Measurements from ENCODE around the gene BFSP1. TPM values are rescaled to one million over a fixed set of nuclear protein-coding genes. Genes with fewer than 3 reads are reported as not detected.

BFSP1 gene
- total RNA-seq, 2 experiments from 2014 or later = 2.7 to 3.2 TPM

DNA sequence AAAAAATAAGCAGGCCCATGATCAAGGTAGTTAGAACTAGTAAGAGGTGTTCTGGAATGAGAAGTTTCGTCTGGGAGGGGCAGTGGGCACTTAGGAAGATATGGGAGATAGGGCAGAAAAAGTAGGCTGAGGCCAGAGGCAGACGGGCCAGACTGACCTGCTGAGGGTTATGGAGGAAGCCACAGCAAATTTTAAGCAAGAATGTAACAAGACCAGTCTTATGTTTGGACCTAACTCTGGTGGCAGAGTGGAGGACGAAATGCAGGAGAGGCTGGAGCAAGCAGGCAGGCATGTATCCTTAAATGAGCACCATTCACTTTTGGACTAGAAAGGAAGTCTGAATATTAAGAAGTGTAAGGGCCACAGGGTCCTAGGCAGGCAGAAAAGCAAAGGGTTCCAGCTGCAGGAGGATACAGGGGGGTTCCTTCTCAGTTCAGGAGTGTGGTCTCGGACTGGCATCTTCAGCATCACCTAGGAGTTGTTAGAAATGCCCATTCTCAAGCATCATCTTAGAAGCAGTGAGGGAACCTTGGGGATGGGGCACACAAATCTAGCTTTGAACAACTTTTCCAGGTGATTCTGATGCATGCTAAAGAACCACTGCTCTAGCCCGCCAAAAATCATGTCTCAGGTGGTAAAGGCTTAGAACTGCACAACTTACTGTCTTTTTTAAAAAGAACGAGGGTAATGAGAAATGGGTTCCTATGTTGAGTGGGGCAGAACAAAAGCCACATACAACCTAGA is 37.0 kb upstream of the BFSP1 start:
- no peaks in the 10 kb centered on the region for H3K36me3 Mint-ChIP-seq (ENCODE audit: low read depth)
- CTCF ChIA-PET = no interaction called here
- H3K27me3 Mint-ChIP-seq = peaks cover 19% of the 10 kb centered on the region
- POLR2A ChIA-PET = no interaction called here
- DNase-seq = no peak
- H3K27ac Mint-ChIP-seq = no peak overlapping the region
- peaks cover 25% of the 10 kb centered on the region for H3K4me1 Mint-ChIP-seq
- H3K9me3 Mint-ChIP-seq = no peaks in the 10 kb centered on the region
- H3K4me3 Mint-ChIP-seq = peak overlapping the region; percentile 31

DNA sequence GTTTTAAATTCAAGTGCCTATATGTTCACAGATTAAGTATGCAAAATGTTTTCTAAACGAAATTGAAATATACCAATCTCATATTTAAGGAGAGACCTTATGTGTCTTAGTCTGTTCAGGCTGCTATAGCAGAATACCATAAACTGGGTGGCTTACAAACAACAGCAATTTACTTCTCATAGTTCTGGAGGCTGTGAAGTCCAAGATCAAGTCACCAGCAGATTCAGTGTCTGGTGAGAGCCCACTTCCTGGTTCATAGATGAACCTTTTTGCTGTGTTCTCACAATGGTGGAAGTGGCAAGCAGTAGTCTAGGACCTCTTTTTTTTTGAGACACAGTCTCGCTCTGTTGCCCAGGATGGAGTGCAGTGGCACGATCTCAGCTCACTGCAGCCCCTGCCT is 35.2 kb upstream of the BFSP1 start:
- Mint-ChIP-seq H3K9me3 (no peaks in the 10 kb centered on the region), H3K36me3 (ENCODE audit: low read depth) (no peaks in the 10 kb centered on the region), H3K27me3 (peaks cover 19% of the 10 kb centered on the region), H3K27ac (no peak overlapping the region), H3K4me3 (no peak overlapping the region), H3K4me1 (peaks cover 7% of the 10 kb centered on the region)
- ChIA-PET CTCF (no interaction called here), POLR2A (no interaction called here)
- DNase-seq = no peak

DNA sequence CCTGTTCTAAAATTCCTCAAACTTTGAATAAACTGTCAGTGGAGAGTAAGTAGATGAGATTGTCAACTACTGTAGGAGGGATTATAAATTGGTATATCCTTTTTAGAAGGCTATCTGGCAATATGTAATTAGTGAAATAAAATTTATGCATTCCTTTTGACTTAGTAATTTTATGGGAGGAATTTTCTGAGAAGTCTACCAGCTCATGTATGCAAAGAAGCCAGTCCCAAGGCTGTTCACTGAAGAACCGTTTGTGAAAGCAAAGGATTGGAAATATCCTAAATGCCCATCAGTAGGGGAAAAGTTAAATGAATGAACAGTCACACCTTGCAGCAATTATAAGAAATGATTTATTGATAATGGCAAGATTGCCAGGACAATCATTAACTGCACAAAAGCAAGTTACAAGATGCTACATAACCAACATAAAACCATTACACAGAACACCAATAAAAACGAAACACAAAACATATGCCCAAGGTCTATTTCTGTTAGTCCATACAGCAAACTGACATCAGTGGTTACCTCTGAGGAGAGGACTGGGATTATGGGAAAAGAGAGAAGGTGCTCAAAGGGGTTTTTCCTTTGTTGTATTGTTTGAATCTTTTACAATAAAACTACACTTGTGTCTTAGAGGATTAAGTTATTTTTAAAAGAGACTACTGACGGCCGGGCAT is 34.1 kb upstream of the BFSP1 start:
- Mint-ChIP-seq H3K27ac (no peak overlapping the region), H3K27me3 (peaks cover 19% of the 10 kb centered on the region), H3K4me1 (peaks cover 12% of the 10 kb centered on the region), H3K9me3 (no peaks in the 10 kb centered on the region), H3K4me3 (no peak overlapping the region), H3K36me3 (ENCODE audit: low read depth) (no peaks in the 10 kb centered on the region)
- no peak for DNase-seq
- ChIA-PET CTCF (no interaction called here), POLR2A (no interaction called here)

DNA sequence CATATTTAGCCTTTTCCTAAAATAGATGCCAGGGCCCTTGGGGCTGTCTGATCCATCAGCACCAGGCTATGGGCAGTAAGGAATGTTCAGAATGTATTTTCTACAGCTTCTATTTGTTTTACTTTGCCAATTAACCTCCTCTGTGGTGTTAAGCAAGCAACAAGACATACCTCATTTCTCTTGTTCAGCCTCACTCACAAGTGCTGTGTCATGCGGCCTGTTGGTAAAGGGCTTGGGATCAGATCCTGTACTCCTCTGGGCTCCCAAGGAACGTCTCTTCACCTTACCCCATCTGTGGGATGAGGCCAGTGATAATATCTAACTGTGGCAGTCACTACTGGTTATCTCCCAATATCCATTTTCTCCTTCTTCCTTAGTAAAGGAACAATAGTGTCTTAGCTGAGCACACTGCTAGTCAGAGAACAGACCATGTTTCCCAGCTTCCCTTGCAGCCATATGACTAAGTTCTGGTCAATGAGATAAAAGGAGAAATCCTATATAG is 31.7 kb upstream of the BFSP1 start:
- peaks cover 13% of the 10 kb centered on the region for H3K27me3 Mint-ChIP-seq
- ChIA-PET POLR2A (no interaction called here), CTCF (no interaction called here)
- no peaks in the 10 kb centered on the region for H3K36me3 Mint-ChIP-seq (ENCODE audit: low read depth)
- no peak for DNase-seq
- H3K4me1 Mint-ChIP-seq = peaks cover 27% of the 10 kb centered on the region
- no peak overlapping the region for H3K4me3 Mint-ChIP-seq
- H3K27ac Mint-ChIP-seq = no peak overlapping the region
- no peaks in the 10 kb centered on the region for H3K9me3 Mint-ChIP-seq

DNA sequence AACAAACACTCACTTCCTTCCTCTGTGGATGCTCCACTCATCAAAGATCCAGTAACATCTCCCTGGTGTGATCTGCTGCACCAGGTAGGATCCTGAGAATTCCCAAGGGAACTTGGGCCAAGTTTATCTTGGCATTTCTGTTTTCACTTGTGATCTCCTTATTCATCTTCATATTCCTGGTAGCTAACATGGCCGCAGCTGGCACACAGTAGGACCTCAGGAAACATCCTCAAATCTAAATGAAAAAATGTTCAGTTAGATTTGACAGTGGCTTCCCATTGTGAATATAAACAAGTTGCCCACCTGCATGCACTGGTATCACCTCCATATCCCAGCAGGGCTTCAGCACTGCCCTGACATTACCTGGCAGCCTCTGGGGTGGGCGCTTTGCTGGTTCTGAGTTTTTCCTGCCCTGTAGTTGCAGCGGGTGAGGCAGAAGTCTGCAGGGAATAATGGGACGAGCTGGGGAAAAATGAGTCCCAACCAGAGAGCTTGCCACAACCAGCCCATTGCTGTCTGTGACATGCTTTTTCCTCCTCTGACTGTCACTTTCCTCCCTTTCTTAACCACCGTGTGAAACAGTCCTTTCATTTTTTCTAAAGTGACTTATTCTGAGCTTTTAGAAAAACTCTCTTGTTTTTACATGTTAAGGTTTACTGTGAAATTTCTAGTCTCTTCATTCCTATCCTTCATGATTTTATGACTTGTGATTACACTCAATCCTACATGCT is 29.3 kb upstream of the BFSP1 start:
- ChIA-PET POLR2A (interaction anchor here (1.1 kb wide), 1 partner anchor 10 kb away, joined by 6 read pairs; the partner anchor contains the start of gene DSTN), CTCF (interaction anchor here (1.0 kb wide), 1 partner anchor 122 kb away, joined by 3 read pairs; the partner anchor contains the start of gene RRBP1)
- Mint-ChIP-seq H3K27ac (no peak overlapping the region), H3K9me3 (no peaks in the 10 kb centered on the region), H3K27me3 (peaks cover 10% of the 10 kb centered on the region), H3K36me3 (ENCODE audit: low read depth) (no peaks in the 10 kb centered on the region), H3K4me3 (no peak overlapping the region), H3K4me1 (peaks cover 29% of the 10 kb centered on the region)
- no peak for DNase-seq

DNA sequence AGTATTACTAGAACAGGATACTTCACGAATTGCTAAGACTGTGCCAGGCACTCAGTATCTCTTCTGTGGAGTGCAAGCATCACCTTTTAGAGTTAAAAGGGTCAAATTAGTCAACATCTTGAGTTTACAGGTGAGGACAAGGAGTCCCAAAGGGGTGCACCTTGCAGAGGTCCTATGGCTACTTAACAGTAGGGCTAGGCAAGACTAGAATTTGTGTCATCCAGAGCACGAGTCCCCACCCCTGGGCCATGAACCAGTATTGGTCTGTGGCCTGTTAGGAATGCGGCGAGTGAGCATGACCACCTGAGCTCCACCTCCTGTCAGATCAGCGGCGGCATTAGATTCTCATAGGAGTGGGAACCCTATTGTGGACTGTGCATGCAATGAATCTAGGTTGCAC is 28.2 kb upstream of the BFSP1 start:
- H3K4me1 Mint-ChIP-seq = peaks cover 29% of the 10 kb centered on the region
- POLR2A ChIA-PET = no interaction called here
- H3K4me3 Mint-ChIP-seq = no peak overlapping the region

DNA sequence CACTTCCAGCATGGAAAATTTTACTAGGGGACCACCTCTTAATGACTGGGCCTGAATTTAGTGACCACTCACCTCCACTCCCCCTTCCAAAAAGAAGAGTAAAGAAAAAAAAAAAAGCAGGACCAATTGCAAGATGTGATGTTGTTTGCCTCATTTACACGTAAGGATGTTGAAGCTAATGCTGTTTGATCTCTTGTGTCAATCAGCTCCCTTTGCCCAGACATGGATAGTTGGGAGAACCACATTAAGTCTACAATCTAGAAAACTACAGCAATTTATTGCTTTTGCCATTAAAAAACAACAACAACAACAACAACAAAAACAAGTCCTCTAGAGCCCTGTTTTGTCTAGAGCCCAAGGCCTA is 27.7 kb upstream of the BFSP1 start:
- no peak overlapping the region for H3K27ac Mint-ChIP-seq

More for the DNA sequence above, 28.2 kb upstream of the BFSP1 start:
- Mint-ChIP-seq H3K27me3 (peaks cover 3% of the 10 kb centered on the region), H3K9me3 (no peaks in the 10 kb centered on the region), H3K36me3 (ENCODE audit: low read depth) (no peaks in the 10 kb centered on the region), H3K27ac (no peak overlapping the region)
- CTCF ChIA-PET = no interaction called here
- no peak for DNase-seq

DNA sequence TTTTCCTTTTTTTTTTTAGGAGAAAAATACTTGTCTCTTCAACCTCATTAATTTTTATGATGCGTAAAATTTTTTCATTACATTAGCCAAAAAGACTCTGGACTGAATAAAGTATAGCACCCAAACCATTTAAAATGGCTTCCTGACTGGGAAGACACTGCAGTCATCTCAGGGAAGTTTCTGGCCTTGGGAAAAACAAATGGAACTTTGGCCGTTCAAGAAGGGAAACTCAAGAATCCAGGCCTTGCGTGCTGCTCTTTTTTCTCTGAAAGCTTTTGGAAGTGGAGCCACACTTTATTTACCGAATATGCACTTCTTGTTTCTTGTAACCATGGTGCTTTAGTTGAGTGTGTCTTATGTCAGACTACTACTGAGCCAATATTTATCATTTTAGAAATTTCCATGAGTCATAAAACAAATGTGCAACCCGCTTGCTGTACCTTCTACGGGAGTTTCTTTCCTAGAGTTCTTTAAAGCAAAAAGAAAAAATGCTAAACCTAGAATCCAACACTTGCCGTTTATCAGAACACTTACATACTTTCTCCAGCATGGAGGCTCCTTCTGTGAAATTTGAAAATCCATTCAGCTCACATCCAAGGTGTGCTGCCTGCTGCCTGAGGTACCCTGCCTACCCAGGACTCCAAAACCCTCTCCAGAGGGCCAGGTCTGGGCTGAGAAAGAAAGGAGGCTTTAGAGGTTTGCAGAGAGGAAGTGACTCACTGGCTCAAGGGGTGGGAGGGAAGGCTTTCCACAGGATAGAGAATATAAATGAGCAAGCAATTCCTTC is 27.2 kb upstream of the BFSP1 start:
- ChIA-PET POLR2A (interaction anchor here (1.5 kb wide), 1 partner anchor 12 kb away, joined by 4 read pairs; the partner anchor contains the start of gene DSTN), CTCF (no interaction called here)
- H3K4me3 Mint-ChIP-seq = no peak overlapping the region
- no peaks in the 10 kb centered on the region for H3K27me3 Mint-ChIP-seq
- no peaks in the 10 kb centered on the region for H3K9me3 Mint-ChIP-seq
- no peak overlapping the region for H3K27ac Mint-ChIP-seq
- H3K36me3 Mint-ChIP-seq (ENCODE audit: low read depth) = no peaks in the 10 kb centered on the region
- peaks cover 29% of the 10 kb centered on the region for H3K4me1 Mint-ChIP-seq
- peak; percentile 22 for DNase-seq

More for the DNA sequence above, 27.7 kb upstream of the BFSP1 start:
- CTCF ChIA-PET = no interaction called here
- POLR2A ChIA-PET = no interaction called here
- H3K36me3 Mint-ChIP-seq (ENCODE audit: low read depth) = no peaks in the 10 kb centered on the region
- H3K4me1 Mint-ChIP-seq = peaks cover 29% of the 10 kb centered on the region
- H3K4me3 Mint-ChIP-seq = no peak overlapping the region
- H3K27me3 Mint-ChIP-seq = peaks cover 2% of the 10 kb centered on the region
- H3K9me3 Mint-ChIP-seq = no peaks in the 10 kb centered on the region
- DNase-seq = no peak

DNA sequence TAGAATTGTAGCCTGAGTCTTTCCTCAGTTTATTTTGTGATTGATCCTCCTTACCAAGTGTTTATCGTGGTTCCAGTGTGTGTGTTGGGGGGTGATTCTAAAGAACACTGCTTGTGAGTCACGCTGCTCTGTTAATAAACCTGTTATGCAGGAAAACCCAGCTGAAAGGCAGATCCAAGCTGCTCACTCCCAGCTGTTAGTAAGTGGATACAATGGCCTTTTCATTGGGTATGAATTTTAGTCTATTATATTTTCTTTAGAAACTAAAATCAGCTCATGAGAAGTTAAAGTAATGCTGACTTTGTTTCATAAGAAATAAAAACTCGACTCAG is 26.5 kb upstream of the BFSP1 start:
- POLR2A ChIA-PET = interaction anchor here (1.5 kb wide), 1 partner anchor 12 kb away, joined by 4 read pairs; the partner anchor contains the start of gene DSTN
- no peak for DNase-seq
- H3K4me3 Mint-ChIP-seq = no peak overlapping the region
- peaks cover 29% of the 10 kb centered on the region for H3K4me1 Mint-ChIP-seq
- H3K9me3 Mint-ChIP-seq = no peaks in the 10 kb centered on the region
- no peak overlapping the region for H3K27ac Mint-ChIP-seq
- no peaks in the 10 kb centered on the region for H3K27me3 Mint-ChIP-seq
- H3K36me3 Mint-ChIP-seq (ENCODE audit: low read depth) = no peaks in the 10 kb centered on the region
- CTCF ChIA-PET = no interaction called here

DNA sequence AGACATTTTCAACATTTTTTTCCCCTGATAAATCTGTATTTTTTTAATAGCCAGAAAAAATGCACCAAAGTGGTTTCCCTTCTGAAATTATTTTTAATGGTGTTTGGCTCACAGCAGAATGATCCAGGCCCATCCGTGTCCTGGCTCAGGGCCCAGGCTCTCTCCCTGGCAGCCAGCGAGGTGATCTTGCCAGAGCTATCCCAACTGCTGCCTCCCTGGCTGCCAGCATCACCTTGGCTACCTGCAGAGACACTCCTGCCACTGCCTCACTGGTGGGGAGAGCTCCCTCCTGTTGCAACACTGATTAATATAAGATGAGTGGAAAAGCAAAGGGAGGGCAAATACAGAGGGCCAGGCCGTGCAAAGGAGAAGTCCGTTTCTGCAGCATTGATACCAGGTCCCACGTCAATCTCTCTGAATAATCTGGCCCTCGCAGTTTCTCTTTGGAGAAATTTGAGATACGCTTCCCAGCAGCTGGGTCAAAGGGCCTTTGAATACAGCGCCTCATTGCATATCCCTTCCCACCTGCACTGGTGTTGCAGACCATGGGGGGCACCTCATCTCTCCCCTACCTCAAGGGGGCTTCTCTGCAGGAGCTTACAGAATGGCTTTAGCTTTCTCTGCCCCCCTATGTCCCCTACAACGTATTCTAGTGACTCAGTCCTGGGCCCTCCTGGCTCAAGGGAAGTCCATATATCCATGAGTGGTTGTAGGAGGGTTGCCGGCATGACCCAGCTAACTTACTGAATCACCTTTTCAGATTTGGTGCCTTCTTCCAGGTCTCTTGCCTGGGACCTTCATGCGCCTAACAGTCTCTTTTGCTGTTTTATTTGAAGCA is 25.9 kb upstream of the BFSP1 start:
- Mint-ChIP-seq H3K27ac (no peak overlapping the region), H3K4me1 (peaks cover 29% of the 10 kb centered on the region), H3K4me3 (no peak overlapping the region), H3K27me3 (no peaks in the 10 kb centered on the region), H3K9me3 (no peaks in the 10 kb centered on the region), H3K36me3 (ENCODE audit: low read depth) (no peaks in the 10 kb centered on the region)
- ChIA-PET CTCF (interaction anchor here (0.6 kb wide), 1 partner anchor 10 kb away, joined by 4 read pairs; no protein-coding TSS in a partner anchor), POLR2A (interaction anchor here (1.5 kb wide), 1 partner anchor 13 kb away, joined by 4 read pairs; the partner anchor contains the start of gene DSTN)
- DNase-seq = no peak

DNA sequence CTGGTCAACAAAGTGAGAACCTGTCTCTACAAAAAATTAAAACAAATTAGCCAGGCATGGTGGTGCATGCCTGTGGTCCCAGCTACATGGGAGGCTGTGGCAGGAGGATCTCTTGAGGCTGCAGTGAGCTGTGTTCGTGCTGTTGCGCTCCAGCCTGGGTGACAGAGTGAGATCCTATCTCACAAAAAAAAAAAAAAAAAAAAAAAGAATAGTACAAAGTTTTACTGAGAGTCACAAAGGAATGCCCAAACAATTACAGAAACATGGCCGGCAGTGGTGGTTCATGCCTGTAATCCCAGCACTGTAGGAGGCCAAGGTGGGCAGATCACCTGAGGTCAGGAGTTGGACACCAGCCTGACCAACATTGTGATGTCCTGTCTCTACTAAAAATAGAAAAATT is 23.9 kb upstream of the BFSP1 start:
- H3K4me3 Mint-ChIP-seq = no peak overlapping the region
- H3K27me3 Mint-ChIP-seq = no peaks in the 10 kb centered on the region
- H3K27ac Mint-ChIP-seq = no peak overlapping the region
- H3K9me3 Mint-ChIP-seq = no peaks in the 10 kb centered on the region
- peaks cover 20% of the 10 kb centered on the region for H3K4me1 Mint-ChIP-seq
- ChIA-PET CTCF (no interaction called here), POLR2A (no interaction called here)
- H3K36me3 Mint-ChIP-seq (ENCODE audit: low read depth) = no peaks in the 10 kb centered on the region
- no peak for DNase-seq

DNA sequence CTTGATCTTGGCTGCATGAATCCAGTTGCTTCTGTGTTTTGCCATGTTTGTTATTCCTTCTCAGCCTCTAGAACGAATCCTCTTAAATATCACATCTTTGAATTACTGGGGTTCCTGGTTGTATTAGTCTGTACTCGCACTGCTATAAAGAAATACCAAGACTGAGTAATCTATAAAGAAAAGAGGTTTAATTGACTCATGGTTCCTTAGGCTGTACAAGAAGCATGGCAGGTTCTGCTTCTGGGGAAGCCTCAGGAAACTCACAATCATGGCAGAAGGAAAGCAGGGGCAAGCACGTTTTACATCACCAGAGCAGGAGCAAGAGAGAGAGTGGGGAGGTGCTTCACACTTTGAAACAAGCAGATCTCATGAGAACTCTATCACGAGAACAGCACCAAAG is 18.0 kb upstream of the BFSP1 start:
- Mint-ChIP-seq H3K4me1 (no peaks in the 10 kb centered on the region), H3K9me3 (no peaks in the 10 kb centered on the region), H3K36me3 (ENCODE audit: low read depth) (no peaks in the 10 kb centered on the region), H3K27me3 (peaks cover 31% of the 10 kb centered on the region), H3K4me3 (no peak overlapping the region), H3K27ac (no peak overlapping the region)
- CTCF ChIA-PET = no interaction called here
- POLR2A ChIA-PET = no interaction called here
- no peak for DNase-seq
